Hepatocyte (in vitro differentiated cells): Measurements from ENCODE around the gene CFAP206.

ENCODE experiments used
- EZH2 ChIP-seq: fragments of 200-600 bp; sonication (generic); IDR thresholded peaks from 2 replicates; pipeline ENCODE4 v1.6.1; 2016; ENCODE audit warnings: antibody characterized with exemption, mild to moderate bottlenecking, borderline replicate concordance
- EZH2phosphoT487 ChIP-seq: fragments of 200-600 bp; sonication (generic); IDR thresholded peaks from one replicate; pipeline ENCODE4 v1.6.1; 2018; ENCODE audit warnings: antibody characterized with exemption, mild to moderate bottlenecking, low read depth, moderate library complexity; ENCODE audit not compliant: unreplicated experiment, severe bottlenecking
- TF ChIP-seq, protein P1 (sequence below): fragments of 200-600 bp; sonication (generic); IDR thresholded peaks from 2 replicates; pipeline ENCODE4 v1.5.1; 2016; ENCODE audit warnings: antibody characterized with exemption, mild to moderate bottlenecking; ENCODE audit not compliant: poor library complexity

DNA sequence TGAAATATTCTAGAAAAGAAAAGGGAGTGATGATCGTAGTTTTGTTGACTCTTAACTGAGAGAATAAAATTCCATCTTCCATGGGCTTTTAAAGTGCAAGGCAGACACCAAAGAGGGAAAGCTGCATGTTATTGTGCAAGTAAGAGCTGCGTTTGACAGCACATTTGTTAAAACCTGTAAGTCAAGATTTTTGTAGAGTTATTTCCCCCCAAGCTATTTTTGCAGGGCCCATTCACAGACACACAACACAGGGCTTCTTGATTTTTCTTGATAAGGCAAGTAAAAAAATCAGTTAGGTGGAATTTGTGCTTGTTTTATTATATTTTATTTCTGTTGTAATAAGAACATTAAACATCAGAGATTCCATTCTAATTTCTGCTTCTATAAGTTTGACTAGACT is 13.8 kb downstream of the CFAP206 start:
- TF ChIP-seq, protein P1, sequence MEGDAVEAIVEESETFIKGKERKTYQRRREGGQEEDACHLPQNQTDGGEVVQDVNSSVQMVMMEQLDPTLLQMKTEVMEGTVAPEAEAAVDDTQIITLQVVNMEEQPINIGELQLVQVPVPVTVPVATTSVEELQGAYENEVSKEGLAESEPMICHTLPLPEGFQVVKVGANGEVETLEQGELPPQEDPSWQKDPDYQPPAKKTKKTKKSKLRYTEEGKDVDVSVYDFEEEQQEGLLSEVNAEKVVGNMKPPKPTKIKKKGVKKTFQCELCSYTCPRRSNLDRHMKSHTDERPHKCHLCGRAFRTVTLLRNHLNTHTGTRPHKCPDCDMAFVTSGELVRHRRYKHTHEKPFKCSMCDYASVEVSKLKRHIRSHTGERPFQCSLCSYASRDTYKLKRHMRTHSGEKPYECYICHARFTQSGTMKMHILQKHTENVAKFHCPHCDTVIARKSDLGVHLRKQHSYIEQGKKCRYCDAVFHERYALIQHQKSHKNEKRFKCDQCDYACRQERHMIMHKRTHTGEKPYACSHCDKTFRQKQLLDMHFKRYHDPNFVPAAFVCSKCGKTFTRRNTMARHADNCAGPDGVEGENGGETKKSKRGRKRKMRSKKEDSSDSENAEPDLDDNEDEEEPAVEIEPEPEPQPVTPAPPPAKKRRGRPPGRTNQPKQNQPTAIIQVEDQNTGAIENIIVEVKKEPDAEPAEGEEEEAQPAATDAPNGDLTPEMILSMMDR, result no peak
- TF ChIP-seq EZH2 (no peak), EZH2phosphoT487 (no peak)
